ENCODE results near the gene INPP5A. TPM values are rescaled to one million over a fixed set of nuclear protein-coding genes. Genes with fewer than 3 reads are reported as not detected.
"Not testable (repeated sequence)": the region's sequence is repeated elsewhere in the genome, so short reads cannot be mapped to it uniquely, and the experiment has no call there.

Gene INPP5A
- total RNA-seq, 2 experiments from 2014 or later: 9.1 to 9.9 TPM

- POLR2A ChIA-PET: not testable (repeated sequence)
Observed at GRCh38 chr10:132792099-132792498, 254.5 kb downstream of the INPP5A start.

GRCh38 chr10:132792796-132793195 lies 255.2 kb downstream of the INPP5A start:
- CTCF ChIA-PET: no interaction called here
- H3K4me1 Mint-ChIP-seq: no peaks in the 10 kb centered on the region

More at GRCh38 chr10:132792099-132792498, 254.5 kb downstream of the INPP5A start:
- DNase-seq; CTCF ChIA-PET; H3K27me3 Mint-ChIP-seq; H3K9me3 Mint-ChIP-seq; H3K4me3 Mint-ChIP-seq; H3K4me1 Mint-ChIP-seq; H3K27ac Mint-ChIP-seq; H3K36me3 Mint-ChIP-seq (ENCODE audit: low read depth): not testable (repeated sequence)

GRCh38 chr10:132793213-132793612 lies 255.6 kb downstream of the INPP5A start:
- DNase-seq: no peak
- Mint-ChIP-seq H3K27me3 (peaks cover 7% of the 10 kb centered on the region), H3K4me3 (no peak overlapping the region), H3K9me3 (no peaks in the 10 kb centered on the region), H3K36me3 (ENCODE audit: low read depth) (no peaks in the 10 kb centered on the region), H3K4me1 (no peaks in the 10 kb centered on the region), H3K27ac (no peak overlapping the region)
- ChIA-PET POLR2A (no interaction called here), CTCF (no interaction called here)

More at GRCh38 chr10:132792796-132793195, 255.2 kb downstream of the INPP5A start:
- H3K27me3 Mint-ChIP-seq: peaks cover 7% of the 10 kb centered on the region
- no peak overlapping the region for H3K4me3 Mint-ChIP-seq
- POLR2A ChIA-PET: no interaction called here
- no peak overlapping the region for H3K27ac Mint-ChIP-seq
- H3K9me3 Mint-ChIP-seq: no peaks in the 10 kb centered on the region
- DNase-seq: no peak
- no peaks in the 10 kb centered on the region for H3K36me3 Mint-ChIP-seq (ENCODE audit: low read depth)

- CTCF ChIA-PET: no interaction called here
- no peaks in the 10 kb centered on the region for H3K9me3 Mint-ChIP-seq
Observed at GRCh38 chr10:132793871-132794849, 256.6 kb downstream of the INPP5A start.

GRCh38 chr10:132796846-132797245 lies 259.3 kb downstream of the INPP5A start:
- POLR2A ChIA-PET: no interaction called here
- Mint-ChIP-seq H3K9me3 (no peaks in the 10 kb centered on the region), H3K36me3 (ENCODE audit: low read depth) (no peaks in the 10 kb centered on the region), H3K27ac (no peak overlapping the region), H3K4me1 (no peaks in the 10 kb centered on the region), H3K27me3 (no peaks in the 10 kb centered on the region), H3K4me3 (no peak overlapping the region)
- DNase-seq: no peak
- CTCF ChIA-PET: interaction anchor here (0.6 to 1.3 kb wide), 3 partner anchors 10 to 109 kb away, joined by 3 to 7 read pairs (median 3); no protein-coding TSS in a partner anchor

More at GRCh38 chr10:132793871-132794849, 256.6 kb downstream of the INPP5A start:
- H3K27me3 Mint-ChIP-seq: peaks cover 5% of the 10 kb centered on the region
- H3K27ac Mint-ChIP-seq: no peak overlapping the region
- DNase-seq: no peak
- no peaks in the 10 kb centered on the region for H3K36me3 Mint-ChIP-seq (ENCODE audit: low read depth)
- no peaks in the 10 kb centered on the region for H3K4me1 Mint-ChIP-seq
- no peak overlapping the region for H3K4me3 Mint-ChIP-seq
- POLR2A ChIA-PET: no interaction called here

GRCh38 chr10:132797986-132798385 lies 260.4 kb downstream of the INPP5A start:
- H3K9me3 Mint-ChIP-seq; H3K36me3 Mint-ChIP-seq (ENCODE audit: low read depth); H3K4me3 Mint-ChIP-seq; H3K27me3 Mint-ChIP-seq; H3K4me1 Mint-ChIP-seq; POLR2A ChIA-PET; DNase-seq; H3K27ac Mint-ChIP-seq: not testable (repeated sequence)
- CTCF ChIA-PET: interaction anchor here (0.5 to 1.3 kb wide), 2 partner anchors 9 to 37 kb away, joined by 3 to 6 read pairs; no protein-coding TSS in a partner anchor

GRCh38 chr10:132798403-132798802 lies 260.8 kb downstream of the INPP5A start:
- H3K36me3 Mint-ChIP-seq (ENCODE audit: low read depth): no peaks in the 10 kb centered on the region
- ChIA-PET CTCF (interaction anchor here (0.5 to 1.3 kb wide), 2 partner anchors 8 to 37 kb away, joined by 3 to 6 read pairs; no protein-coding TSS in a partner anchor), POLR2A (no interaction called here)
- H3K9me3 Mint-ChIP-seq: no peaks in the 10 kb centered on the region
- H3K27me3 Mint-ChIP-seq: no peaks in the 10 kb centered on the region
- H3K4me3 Mint-ChIP-seq: no peak overlapping the region
- no peaks in the 10 kb centered on the region for H3K4me1 Mint-ChIP-seq
- no peak for DNase-seq
- no peak overlapping the region for H3K27ac Mint-ChIP-seq

- ChIA-PET POLR2A (no interaction called here), CTCF (no interaction called here)
- Mint-ChIP-seq H3K4me1 (no peaks in the 10 kb centered on the region), H3K9me3 (no peaks in the 10 kb centered on the region), H3K27ac (no peak overlapping the region), H3K27me3 (no peaks in the 10 kb centered on the region), H3K4me3 (no peak overlapping the region), H3K36me3 (ENCODE audit: low read depth) (no peaks in the 10 kb centered on the region)
- DNase-seq: no peak
Observed at GRCh38 chr10:132798876-132799275, 261.3 kb downstream of the INPP5A start.

- POLR2A ChIA-PET: no interaction called here
Observed at GRCh38 chr10:132799865-132800264, 262.3 kb downstream of the INPP5A start.

GRCh38 chr10:132802048-132802447 lies 264.5 kb downstream of the INPP5A start:
- no peak for DNase-seq
- Mint-ChIP-seq H3K4me1 (no peaks in the 10 kb centered on the region), H3K4me3 (no peak overlapping the region), H3K27me3 (no peaks in the 10 kb centered on the region), H3K9me3 (no peaks in the 10 kb centered on the region), H3K27ac (no peak overlapping the region), H3K36me3 (ENCODE audit: low read depth) (no peaks in the 10 kb centered on the region)
- CTCF ChIA-PET: interaction anchor here (0.7 kb wide), 1 partner anchor 78 kb away, joined by 4 read pairs; no protein-coding TSS in a partner anchor
- POLR2A ChIA-PET: no interaction called here

More at GRCh38 chr10:132799865-132800264, 262.3 kb downstream of the INPP5A start:
- Mint-ChIP-seq H3K27me3 (no peaks in the 10 kb centered on the region), H3K9me3 (no peaks in the 10 kb centered on the region), H3K27ac (no peak overlapping the region), H3K4me3 (no peak overlapping the region), H3K4me1 (no peaks in the 10 kb centered on the region), H3K36me3 (ENCODE audit: low read depth) (no peaks in the 10 kb centered on the region)
- CTCF ChIA-PET: no interaction called here
- DNase-seq: no peak

GRCh38 chr10:132802694-132803320 lies 265.2 kb downstream of the INPP5A start:
- CTCF ChIA-PET: no interaction called here
- POLR2A ChIA-PET: no interaction called here

GRCh38 chr10:132803416-132804210 lies 266.0 kb downstream of the INPP5A start:
- CTCF ChIA-PET: no interaction called here
- H3K4me3 Mint-ChIP-seq: no peak overlapping the region
- H3K27me3 Mint-ChIP-seq: no peaks in the 10 kb centered on the region
- H3K27ac Mint-ChIP-seq: no peak overlapping the region
- no peaks in the 10 kb centered on the region for H3K36me3 Mint-ChIP-seq (ENCODE audit: low read depth)
- no peak for DNase-seq
- POLR2A ChIA-PET: no interaction called here
- H3K9me3 Mint-ChIP-seq: no peaks in the 10 kb centered on the region
- H3K4me1 Mint-ChIP-seq: no peaks in the 10 kb centered on the region

More at GRCh38 chr10:132802694-132803320, 265.2 kb downstream of the INPP5A start:
- Mint-ChIP-seq H3K36me3 (ENCODE audit: low read depth) (no peaks in the 10 kb centered on the region), H3K27me3 (no peaks in the 10 kb centered on the region), H3K4me3 (no peak overlapping the region), H3K27ac (no peak overlapping the region), H3K9me3 (no peaks in the 10 kb centered on the region), H3K4me1 (no peaks in the 10 kb centered on the region)
- no peak for DNase-seq

- no peaks in the 10 kb centered on the region for H3K36me3 Mint-ChIP-seq (ENCODE audit: low read depth)
- H3K27ac Mint-ChIP-seq: no peak overlapping the region
- CTCF ChIA-PET: no interaction called here
Observed at GRCh38 chr10:132804287-132804686, 266.7 kb downstream of the INPP5A start.

More at GRCh38 chr10:132804287-132804686, 266.7 kb downstream of the INPP5A start:
- POLR2A ChIA-PET: no interaction called here
- H3K9me3 Mint-ChIP-seq: no peaks in the 10 kb centered on the region
- H3K4me1 Mint-ChIP-seq: no peaks in the 10 kb centered on the region
- DNase-seq: no peak
- no peaks in the 10 kb centered on the region for H3K27me3 Mint-ChIP-seq
- H3K4me3 Mint-ChIP-seq: no peak overlapping the region

All from activated CD4-positive, alpha-beta T cell treated with anti-CD3 and anti-CD28 coated beads, Interleukin-2, amount 10 ng/mL, durations not matched to agents 7 days and 5 days (primary cell).